GM12873 (cell line): ENCODE results near the gene DNAH3.

Source experiments
- TF ChIP-seq, protein P1 (sequence below): IDR thresholded peaks from 2 replicates; pipeline ENCODE4 v1.5.1; 2012; ENCODE audit warnings: low read depth, mild to moderate bottlenecking, moderate library complexity, low read length, control low read depth; ENCODE audit not compliant: insufficient read depth; ENCODE audit errors: missing control alignments

DNAH3 gene, protein sequence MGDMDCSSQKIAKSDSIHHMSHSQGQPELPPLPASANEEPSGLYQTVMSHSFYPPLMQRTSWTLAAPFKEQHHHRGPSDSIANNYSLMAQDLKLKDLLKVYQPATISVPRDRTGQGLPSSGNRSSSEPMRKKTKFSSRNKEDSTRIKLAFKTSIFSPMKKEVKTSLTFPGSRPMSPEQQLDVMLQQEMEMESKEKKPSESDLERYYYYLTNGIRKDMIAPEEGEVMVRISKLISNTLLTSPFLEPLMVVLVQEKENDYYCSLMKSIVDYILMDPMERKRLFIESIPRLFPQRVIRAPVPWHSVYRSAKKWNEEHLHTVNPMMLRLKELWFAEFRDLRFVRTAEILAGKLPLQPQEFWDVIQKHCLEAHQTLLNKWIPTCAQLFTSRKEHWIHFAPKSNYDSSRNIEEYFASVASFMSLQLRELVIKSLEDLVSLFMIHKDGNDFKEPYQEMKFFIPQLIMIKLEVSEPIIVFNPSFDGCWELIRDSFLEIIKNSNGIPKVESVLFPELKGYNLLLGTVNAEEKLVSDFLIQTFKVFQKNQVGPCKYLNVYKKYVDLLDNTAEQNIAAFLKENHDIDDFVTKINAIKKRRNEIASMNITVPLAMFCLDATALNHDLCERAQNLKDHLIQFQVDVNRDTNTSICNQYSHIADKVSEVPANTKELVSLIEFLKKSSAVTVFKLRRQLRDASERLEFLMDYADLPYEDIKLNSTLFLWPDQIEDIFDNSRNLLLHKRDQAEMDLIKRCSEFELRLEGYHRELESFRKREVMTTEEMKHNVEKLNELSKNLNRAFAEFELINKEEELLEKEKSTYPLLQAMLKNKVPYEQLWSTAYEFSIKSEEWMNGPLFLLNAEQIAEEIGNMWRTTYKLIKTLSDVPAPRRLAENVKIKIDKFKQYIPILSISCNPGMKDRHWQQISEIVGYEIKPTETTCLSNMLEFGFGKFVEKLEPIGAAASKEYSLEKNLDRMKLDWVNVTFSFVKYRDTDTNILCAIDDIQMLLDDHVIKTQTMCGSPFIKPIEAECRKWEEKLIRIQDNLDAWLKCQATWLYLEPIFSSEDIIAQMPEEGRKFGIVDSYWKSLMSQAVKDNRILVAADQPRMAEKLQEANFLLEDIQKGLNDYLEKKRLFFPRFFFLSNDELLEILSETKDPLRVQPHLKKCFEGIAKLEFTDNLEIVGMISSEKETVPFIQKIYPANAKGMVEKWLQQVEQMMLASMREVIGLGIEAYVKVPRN (N-terminal part only)

DNA sequence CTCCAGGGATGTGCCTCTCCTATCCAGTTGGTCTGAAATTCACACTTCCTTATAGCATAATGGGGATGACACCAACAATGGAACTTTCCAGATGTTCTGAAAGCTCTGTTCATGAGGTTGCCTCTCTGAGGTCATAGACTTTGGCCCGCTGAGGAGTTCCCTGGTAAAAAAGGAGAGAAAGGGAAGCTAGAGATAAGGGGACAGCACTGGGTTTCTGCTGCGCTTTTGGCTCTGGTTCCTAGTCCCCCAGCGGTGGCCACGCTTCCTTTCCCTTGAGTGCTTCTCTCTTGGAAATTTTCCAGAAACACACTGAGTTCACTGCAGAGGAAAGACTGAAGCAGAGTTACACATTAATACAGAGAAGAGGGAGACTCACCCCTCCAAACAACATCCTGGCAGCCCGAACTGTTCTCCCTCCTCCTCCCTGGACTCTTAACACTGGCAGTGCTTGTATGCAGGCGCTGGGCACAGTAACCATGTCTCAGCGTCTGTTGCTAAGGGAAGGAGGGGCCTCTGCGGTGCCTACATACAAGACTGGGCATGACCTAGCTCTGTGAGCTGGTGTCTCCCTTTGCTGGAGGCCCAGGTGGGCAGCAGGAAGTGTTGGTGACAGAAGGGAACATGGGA, at the start of gene DNAH3:
Gene DNAH3, minus strand, starts transcription at position 472 of the 627 bp plus-strand sequence. CDS start 527 bp downstream, outside the sequence.
- TF ChIP-seq, protein P1, sequence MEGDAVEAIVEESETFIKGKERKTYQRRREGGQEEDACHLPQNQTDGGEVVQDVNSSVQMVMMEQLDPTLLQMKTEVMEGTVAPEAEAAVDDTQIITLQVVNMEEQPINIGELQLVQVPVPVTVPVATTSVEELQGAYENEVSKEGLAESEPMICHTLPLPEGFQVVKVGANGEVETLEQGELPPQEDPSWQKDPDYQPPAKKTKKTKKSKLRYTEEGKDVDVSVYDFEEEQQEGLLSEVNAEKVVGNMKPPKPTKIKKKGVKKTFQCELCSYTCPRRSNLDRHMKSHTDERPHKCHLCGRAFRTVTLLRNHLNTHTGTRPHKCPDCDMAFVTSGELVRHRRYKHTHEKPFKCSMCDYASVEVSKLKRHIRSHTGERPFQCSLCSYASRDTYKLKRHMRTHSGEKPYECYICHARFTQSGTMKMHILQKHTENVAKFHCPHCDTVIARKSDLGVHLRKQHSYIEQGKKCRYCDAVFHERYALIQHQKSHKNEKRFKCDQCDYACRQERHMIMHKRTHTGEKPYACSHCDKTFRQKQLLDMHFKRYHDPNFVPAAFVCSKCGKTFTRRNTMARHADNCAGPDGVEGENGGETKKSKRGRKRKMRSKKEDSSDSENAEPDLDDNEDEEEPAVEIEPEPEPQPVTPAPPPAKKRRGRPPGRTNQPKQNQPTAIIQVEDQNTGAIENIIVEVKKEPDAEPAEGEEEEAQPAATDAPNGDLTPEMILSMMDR: no peak

DNA sequence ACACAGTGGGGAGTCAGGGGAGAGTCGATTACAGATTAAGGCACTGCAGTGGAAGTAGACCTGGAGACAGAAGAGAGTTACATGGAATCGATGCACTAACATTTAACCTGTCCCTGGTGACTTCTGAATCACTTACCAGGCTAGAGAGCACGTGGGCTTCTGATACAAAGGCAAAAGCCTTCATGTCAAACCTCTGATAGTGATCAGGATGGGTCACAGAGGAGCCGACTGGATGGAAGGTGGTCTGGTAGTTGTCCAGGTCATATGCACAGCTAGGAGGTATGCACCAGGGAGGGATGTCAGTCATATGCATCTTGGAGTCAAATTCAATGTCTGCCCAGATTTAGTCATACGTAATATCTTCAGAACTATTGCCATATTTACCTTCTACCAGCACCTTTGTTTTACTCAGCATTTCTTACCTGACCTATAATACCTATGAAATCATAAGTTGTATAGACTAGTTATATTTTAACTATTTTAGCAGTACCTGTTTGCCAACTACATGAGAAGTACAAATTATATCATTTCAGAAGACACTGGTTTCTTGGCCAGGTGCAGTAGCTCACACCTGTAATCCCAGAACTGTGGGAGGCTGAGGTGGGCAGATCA, 49.1 kb upstream of the DNAH3 start:
- TF ChIP-seq, protein P1: no peak

DNA sequence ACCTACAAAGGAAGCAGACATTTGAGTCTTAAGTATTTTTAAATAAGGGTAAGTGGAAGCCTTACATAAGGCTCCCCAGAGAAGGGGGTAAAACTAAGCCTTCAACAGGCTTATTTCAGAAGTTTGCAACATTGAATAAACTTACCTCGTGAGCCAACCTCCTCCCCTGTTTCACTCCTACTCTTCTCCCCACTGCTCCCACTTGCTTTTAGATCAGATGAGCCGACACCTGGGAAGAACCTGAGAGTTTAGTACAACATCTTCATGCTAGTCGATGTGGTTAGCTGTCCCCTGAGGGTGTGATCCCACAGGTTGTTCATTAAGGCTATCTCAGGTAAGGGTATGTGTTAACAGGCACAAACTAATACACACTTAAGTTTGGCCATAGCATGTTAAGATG, 47.0 kb upstream of the DNAH3 start:
- TF ChIP-seq, protein P1: no peak

DNA sequence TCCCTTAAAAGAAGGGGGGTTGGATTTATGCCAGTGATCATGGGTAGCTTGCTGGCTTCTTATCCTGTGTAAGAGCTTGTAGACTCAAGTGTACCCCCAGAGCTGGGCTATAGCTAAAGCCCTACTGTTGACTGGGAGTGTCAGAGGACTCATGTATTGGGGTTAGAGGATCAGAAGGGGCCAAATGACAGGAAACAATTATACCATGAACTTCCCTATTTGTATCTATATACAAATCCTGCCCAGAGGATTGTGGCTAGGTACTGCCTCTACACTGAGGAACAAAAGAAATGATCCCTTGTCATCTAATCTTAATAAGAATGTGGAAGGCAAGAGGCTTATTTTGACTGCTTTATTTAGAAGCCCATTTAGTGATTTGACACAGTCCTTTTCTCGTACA, 46.5 kb upstream of the DNAH3 start:
- TF ChIP-seq, protein P1: no peak

DNA sequence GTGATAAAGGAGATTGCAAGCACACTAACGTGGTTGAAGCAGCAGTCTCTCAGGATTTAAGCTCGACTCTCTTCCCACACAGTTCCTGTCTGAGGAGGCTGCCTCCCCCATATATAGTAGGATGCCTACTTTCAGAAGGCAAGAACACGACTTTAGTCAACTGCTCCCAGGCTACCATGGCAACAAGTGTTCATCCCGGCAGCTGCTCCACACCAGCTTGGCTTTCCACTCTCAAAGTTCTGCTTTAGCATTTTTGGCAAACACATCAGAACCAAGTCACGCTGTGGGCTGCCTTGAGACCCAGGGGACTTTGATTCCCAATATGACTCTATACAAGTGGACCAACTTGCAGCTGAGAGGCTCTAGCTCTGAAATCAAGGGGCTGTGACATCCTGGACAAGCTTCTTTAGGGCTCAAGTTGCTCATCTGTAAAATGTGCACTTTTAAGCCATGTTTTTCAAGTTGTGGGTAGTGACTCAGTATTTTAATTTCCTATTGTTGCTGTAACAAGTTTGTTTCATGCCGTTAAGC, 44.2 kb upstream of the DNAH3 start:
- TF ChIP-seq, protein P1: no peak

DNA sequence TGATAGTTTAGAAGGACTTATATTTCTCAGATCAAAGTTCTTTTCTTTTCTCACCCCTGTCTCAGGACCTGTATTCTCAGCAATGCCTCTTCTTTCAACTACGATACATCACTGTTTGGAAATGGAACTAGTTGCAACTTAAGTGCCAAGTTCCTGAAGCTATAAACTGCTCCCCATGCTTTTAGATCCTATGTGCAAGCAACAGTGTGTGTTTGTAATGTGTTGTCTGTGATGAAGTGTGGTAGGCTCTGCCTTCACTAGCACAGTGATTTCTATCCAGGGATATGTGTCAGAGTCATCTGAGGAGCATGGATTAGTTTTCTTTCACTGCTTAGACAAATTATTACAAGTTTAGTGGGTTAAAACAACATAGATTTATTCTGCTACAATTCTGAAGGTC, 42.3 kb upstream of the DNAH3 start:
- TF ChIP-seq, protein P1: no peak
